Measurements from ENCODE around the gene SPINK5. TPM values are rescaled to one million over a fixed set of nuclear protein-coding genes. Genes with fewer than 3 reads are reported as not detected.

The SPINK5 gene
- 30.3 and 51.3 TPM in 2 replicates for total RNA-seq

GRCh38 chr5:148063861-148064260 lies at the start of gene SPINK5:
TSS of gene SPINK5 (plus strand) at chr5:148063980. CDS start at chr5:148064045, 65 bp downstream.

DNA sequence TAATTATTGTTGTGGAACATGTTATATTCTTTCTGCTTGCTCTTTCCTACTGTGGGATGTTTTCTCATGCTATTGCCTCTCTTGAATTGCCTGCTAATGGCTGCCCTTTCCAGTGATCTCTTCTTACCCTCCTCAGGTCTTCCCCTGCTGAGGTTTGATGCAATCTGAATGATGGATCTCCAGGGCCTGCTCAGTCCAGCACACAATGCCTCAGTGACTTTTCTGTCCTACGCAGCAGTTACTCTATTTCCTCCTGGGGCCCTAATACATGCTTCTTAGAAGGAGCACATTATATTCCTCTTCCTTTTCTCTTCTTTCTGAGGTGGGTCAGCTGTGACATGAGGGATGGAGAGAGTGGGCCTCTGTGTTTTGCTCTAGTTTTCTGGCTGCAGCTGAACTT lies 104.5 kb downstream of the SPINK5 start, which contains the start of gene SPINK14:
Gene SPINK14, plus strand, starts transcription at position 301 of the 400 bp plus-strand sequence. CDS start 1,187 bp downstream, outside the sequence.

Other genes starting within 250 kb of the SPINK5 start
- gene SPINK1, start 232.3 kb upstream of the SPINK5 start, total RNA-seq = 0.78 and 1.0 TPM in 2 replicates
- gene SCGB3A2, start 185.3 kb upstream of the SPINK5 start, total RNA-seq = not detected in 2 replicates
- gene C5orf46, start 157.4 kb upstream of the SPINK5 start, total RNA-seq = not detected in 2 replicates
- gene SPINK14, start 104.6 kb downstream of the SPINK5 start, total RNA-seq = not detected in 2 replicates
- 1.7 TPM in 1 of 2 replicates, not detected in the other for gene SPINK6, start 139.1 kb downstream of the SPINK5 start, total RNA-seq
- gene MARCOL, start 174.5 kb downstream of the SPINK5 start, total RNA-seq = not detected in 2 replicates
- not detected in 2 replicates for gene SPINK13, start 204.8 kb downstream of the SPINK5 start, total RNA-seq
- gene SPINK7, start 248.4 kb downstream of the SPINK5 start, total RNA-seq = 1.9 and 37.3 TPM in 2 replicates